H1 (cell line): Measurements from ENCODE around the gene KLRC2. TPM values are rescaled to one million over a fixed set of nuclear protein-coding genes. Genes with fewer than 3 reads are reported as not detected.
A peak's percentile ranks its signal among the peaks of the same experiment; 100 is the strongest.

Experiments used
- CTCF ChIA-PET: fragments of 300-600 bp; sonication (Branson Sonifier 250); formaldehyde crosslinking; loops from one replicate; lab custom pipeline; 2021; ENCODE audit not compliant: partially characterized antibody; lab: Charles Lee
- POLR2A ChIA-PET: fragments of 300-600 bp; sonication (Branson Sonifier 250); formaldehyde crosslinking; loops from one replicate; lab custom pipeline; 2021; ENCODE audit warnings: inconsistent platforms; ENCODE audit not compliant: partially characterized antibody; lab: Charles Lee
- DNase-seq, 2 experiments: peaks; one replicate each; pipeline versions ENCODE4 v3.0.0 to v3.0.0-alpha.2; 2010 to 2022; ENCODE audit warnings: low spot score in 2 of 2, low read depth in 1 of 2, mixed read lengths in 1 of 2
- FAIRE-seq: peaks from 2 replicates; lab custom pipeline; 2011; peaks lifted over from hg19 to GRCh38; lab: Jason Lieb, UNC
- H2AFZ ChIP-seq: 2 replicates; pipeline ENCODE4 v1.8.1; 2012; ENCODE audit warnings: low read length, inconsistent platforms
- H2AK5ac ChIP-seq: 2 replicates; pipeline ENCODE4 v1.6.1; 2013; ENCODE audit warnings: low read depth, low read length
- H2BK120ac ChIP-seq: replicated peaks from 2 replicates; pipeline ENCODE3; 2013; ENCODE audit warnings: low read depth, low read length, inconsistent platforms
- H2BK12ac ChIP-seq: 2 replicates; pipeline ENCODE4 v1.6.1; 2013; ENCODE audit warnings: low read depth, low read length
- H2BK15ac ChIP-seq: 2 replicates; pipeline ENCODE4 v1.6.1; 2013; ENCODE audit warnings: low read length
- H2BK20ac ChIP-seq: 2 replicates; pipeline ENCODE4 v1.6.1; 2013; ENCODE audit warnings: low read length
- H2BK5ac ChIP-seq: 2 replicates; pipeline ENCODE4 v1.6.1; 2013; ENCODE audit warnings: low read depth, low read length
- H3K14ac ChIP-seq: 2 replicates; pipeline ENCODE4 v1.6.1; 2013; ENCODE audit warnings: inconsistent platforms; ENCODE audit not compliant: insufficient read length
- H3K18ac ChIP-seq: 2 replicates; pipeline ENCODE4 v1.6.1; 2013; ENCODE audit warnings: low read length; ENCODE audit errors: extremely low read depth
- H3K23ac ChIP-seq: 2 replicates; pipeline ENCODE4 v1.6.1; 2013; ENCODE audit warnings: inconsistent platforms; ENCODE audit not compliant: insufficient read length
- H3K23me2 ChIP-seq: 2 replicates; pipeline ENCODE4 v1.6.1; 2013; ENCODE audit warnings: low read depth, low read length
- H3K27ac ChIP-seq: 2 replicates; pipeline ENCODE4 v1.6.1; 2011; ENCODE audit warnings: low read depth, low read length, inconsistent platforms
- H3K27me3 ChIP-seq, 4 experiments: replicated peaks in 1 of 4; 1 replicate in 1 of 4; 2 replicates in 3 of 4; pipeline versions ENCODE4 v1.6.1 to v1.8.1; 2011 to 2013; ENCODE audit warnings: low read length in 3 of 4, mild to moderate bottlenecking in 3 of 4, inconsistent platforms in 2 of 4, mixed read lengths in 2 of 4, moderate library complexity in 1 of 4; ENCODE audit not compliant: control insufficient read depth in 3 of 4, insufficient read depth in 3 of 4; ENCODE audit errors: extremely low read depth in 1 of 4
- H3K36me3 ChIP-seq, 4 experiments: 2 replicates each; pipeline versions ENCODE4 v1.6.1 to v1.8.1; 2011 to 2013; ENCODE audit warnings: mild to moderate bottlenecking in 4 of 4, low read length in 3 of 4, moderate library complexity in 2 of 4, control low read depth in 1 of 4, inconsistent platforms in 1 of 4; ENCODE audit not compliant: insufficient read depth in 4 of 4, control insufficient read depth in 2 of 4
- H3K4ac ChIP-seq: replicated peaks from 2 replicates; pipeline ENCODE3; 2013; ENCODE audit warnings: low read length, low read depth, mixed read lengths, inconsistent platforms; ENCODE audit not compliant: insufficient read length
- H3K4me1 ChIP-seq, 4 experiments: replicated peaks in 1 of 4; 1 replicate in 1 of 4; 2 replicates in 3 of 4; pipeline versions ENCODE4 v1.6.1 to v1.8.1; 2011 to 2013; ENCODE audit warnings: low read length in 3 of 4, inconsistent platforms in 2 of 4, mixed read lengths in 1 of 4; ENCODE audit not compliant: insufficient read depth in 4 of 4, control insufficient read depth in 3 of 4
- H3K4me2 ChIP-seq, 2 experiments: 2 replicates each; pipeline versions ENCODE4 v1.6.1 to v1.8.1; 2011 to 2013; ENCODE audit warnings: low read depth in 2 of 2, low read length in 2 of 2, control low read depth in 1 of 2, inconsistent platforms in 1 of 2, mild to moderate bottlenecking in 1 of 2; ENCODE audit not compliant: insufficient read depth in 1 of 2
- H3K4me3 ChIP-seq, 4 experiments: fragments of 200-600, 300-600 bp in 1 of 4; sonication (generic), shearing (Covaris generic), sonication (Bioruptor Twin) in 1 of 4; 2 replicates each; pipeline versions ENCODE4 v1.5.1 to v1.8.1; 2011 to 2016; ENCODE audit warnings: low read length in 4 of 4, low read depth in 3 of 4, control low read depth in 2 of 4, inconsistent platforms in 2 of 4, mild to moderate bottlenecking in 2 of 4, mixed read lengths in 1 of 4, moderate library complexity in 1 of 4; ENCODE audit not compliant: insufficient read depth in 2 of 4; ENCODE audit errors: extremely low read depth in 1 of 4
- H3K56ac ChIP-seq: replicated peaks from 2 replicates; pipeline ENCODE3; 2013; ENCODE audit warnings: low read depth, mild to moderate bottlenecking, mixed read lengths, low read length, inconsistent platforms; ENCODE audit not compliant: insufficient read length
- H3K79me1 ChIP-seq: 2 replicates; pipeline ENCODE4 v1.6.1; 2013; ENCODE audit warnings: low read depth, low read length, control low read depth
- H3K79me2 ChIP-seq, 2 experiments: 2 replicates each; pipeline versions ENCODE4 v1.6.1 to v1.8.1; 2012 to 2013; ENCODE audit warnings: low read length in 2 of 2, mild to moderate bottlenecking in 2 of 2, inconsistent platforms in 1 of 2; ENCODE audit not compliant: insufficient read depth in 2 of 2, control insufficient read depth in 1 of 2
- H3K9ac ChIP-seq, 4 experiments: replicated peaks in 1 of 4; 1 replicate in 1 of 4; 2 replicates in 3 of 4; pipeline versions ENCODE4 v1.6.1 to v1.8.1; 2011 to 2013; ENCODE audit warnings: low read depth in 3 of 4, low read length in 3 of 4, control low read depth in 2 of 4, mild to moderate bottlenecking in 2 of 4, moderate library complexity in 2 of 4, inconsistent platforms in 1 of 4; ENCODE audit errors: extremely low read depth in 1 of 4
- H3K9me3 ChIP-seq, 2 experiments: 2 replicates each; pipeline versions ENCODE4 v1.6.1 to v1.8.1; 2012 to 2013; ENCODE audit warnings: mild to moderate bottlenecking in 2 of 2, moderate library complexity in 2 of 2, control low read depth in 1 of 2, inconsistent platforms in 1 of 2, low read depth in 1 of 2, low read length in 1 of 2, mixed read lengths in 1 of 2; ENCODE audit not compliant: insufficient read depth in 2 of 2
- H4K20me1 ChIP-seq, 2 experiments: replicated peaks in 1 of 2; 2 replicates each; pipeline versions ENCODE3 to v1.8.1; 2011 to 2013; ENCODE audit warnings: inconsistent platforms in 2 of 2, low read length in 2 of 2, mild to moderate bottlenecking in 1 of 2; ENCODE audit not compliant: insufficient read depth in 2 of 2, control insufficient read depth in 1 of 2
- H4K5ac ChIP-seq: 2 replicates; pipeline ENCODE4 v1.6.1; 2013; ENCODE audit warnings: low read length, low read depth, mixed read lengths, inconsistent platforms; ENCODE audit not compliant: insufficient read length
- H4K8ac ChIP-seq: 2 replicates; pipeline ENCODE4 v1.8.0; 2013; ENCODE audit warnings: mild to moderate bottlenecking, moderate library complexity, low read length, inconsistent platforms; ENCODE audit not compliant: insufficient read depth; ENCODE audit errors: extremely low read depth
- H4K91ac ChIP-seq: replicated peaks from 2 replicates; pipeline ENCODE3; 2013; ENCODE audit warnings: low read length, mixed read lengths, inconsistent platforms; ENCODE audit not compliant: insufficient read length
- ATF2 ChIP-seq: IDR thresholded peaks from 2 replicates; pipeline ENCODE4 v1.6.1; 2012; ENCODE audit warnings: low read length, inconsistent platforms
- BACH1 ChIP-seq: IDR thresholded peaks from 2 replicates; pipeline ENCODE4 v1.6.1; 2012; ENCODE audit warnings: low read length, improper control_type of control experiment
- BCL11A ChIP-seq, 2 experiments: IDR thresholded peaks; one replicate each; pipeline ENCODE4 v1.6.1; 2011; ENCODE audit warnings: low read depth in 2 of 2, low read length in 2 of 2, mild to moderate bottlenecking in 2 of 2
- CHD1 ChIP-seq: IDR thresholded peaks from 2 replicates; pipeline ENCODE4 v1.6.1; 2012; ENCODE audit warnings: low read depth, low read length, improper control_type of control experiment
- E2F6 ChIP-seq: IDR thresholded peaks from 2 replicates; pipeline ENCODE4 v1.6.1; 2012; ENCODE audit warnings: inconsistent platforms
- HDAC2 ChIP-seq, 2 experiments: fragments of 300-600 bp in 1 of 2; sonication (generic) in 1 of 2; IDR thresholded peaks; 2 replicates each; pipeline ENCODE4 v1.6.1; 2011 to 2012; ENCODE audit warnings: low read depth in 2 of 2, low read length in 2 of 2, mild to moderate bottlenecking in 2 of 2, moderate library complexity in 2 of 2, borderline replicate concordance in 1 of 2, inconsistent platforms in 1 of 2
- NANOG ChIP-seq: IDR thresholded peaks from 2 replicates; pipeline ENCODE4 v1.6.1; 2011; ENCODE audit warnings: low read length, low read depth, mild to moderate bottlenecking, inconsistent platforms; ENCODE audit not compliant: insufficient read depth, poor library complexity, severe bottlenecking
- SIX5 ChIP-seq: IDR thresholded peaks from 2 replicates; pipeline ENCODE4 v1.6.1; 2011; ENCODE audit warnings: mild to moderate bottlenecking, low read depth, low read length
- YY1 ChIP-seq: IDR thresholded peaks from 2 replicates; pipeline ENCODE4 v1.6.1; 2011; ENCODE audit warnings: low read depth, mild to moderate bottlenecking, low read length
- WGBS, 2 experiments: shearing (Covaris generic) in 1 of 2; methylation state at CpG; one replicate each; pipeline versions ENCODE4 v1.1.6 to v1.1.7; 2013 to 2015; ENCODE audit warnings: low lambda C conversion rate in 2 of 2, mixed read lengths in 2 of 2, inconsistent platforms in 1 of 2, low coverage in 1 of 2, missing lambda C conversion rate in 1 of 2; ENCODE audit not compliant: insufficient replicate concordance in 2 of 2, insufficient coverage in 1 of 2, insufficient read length in 1 of 2; ENCODE audit errors: extremely low coverage in 1 of 2, missing lambda C conversion rate in 1 of 2; 5-methylcytosine and 5-hydroxymethylcytosine counted together
- polyA plus RNA-seq, 7 experiments: library from polyadenylated mRNA; depleted of rRNA in 3 of 7; stranded (reverse) in 5 of 7; unstranded in 2 of 7; fragments of >200 nt in 5 of 7; fragments of 200-250 nt in 2 of 7; gene quantifications; 1 replicate in 5 of 7; 2 replicates in 1 of 7; 4 replicates in 1 of 7; pipeline versions ENCODE4 v1.2.1 to v1.2.3, GENCODE V29; 2011 to 2013; ENCODE audit warnings: missing spikeins in 2 of 7, mixed read lengths in 2 of 7
- total RNA-seq: library from RNA; stranded (reverse); fragmentation: NEBNext Ultra II Directional; extraction: Animal tissue kit (Norgen Biotek cat#: 25700); gene quantifications from 2 replicates; pipeline ENCODE4 v1.2.1, GENCODE V29; 2021
- TF ChIP-seq, protein P1 (sequence below): IDR thresholded peaks from 2 replicates; pipeline ENCODE4 v1.6.1; 2012; ENCODE audit warnings: inconsistent platforms
- TF ChIP-seq, protein P2 (sequence below): IDR thresholded peaks from 2 replicates; pipeline ENCODE4 v1.6.1; 2011; ENCODE audit warnings: low read length, improper control_type of control experiment

Gene KLRC2
- total and polyA plus RNA-seq, 2 of the 8 experiments (the other 6 are each of a cell fraction or from before 2014, with no cell fraction given) = not detected

DNA sequence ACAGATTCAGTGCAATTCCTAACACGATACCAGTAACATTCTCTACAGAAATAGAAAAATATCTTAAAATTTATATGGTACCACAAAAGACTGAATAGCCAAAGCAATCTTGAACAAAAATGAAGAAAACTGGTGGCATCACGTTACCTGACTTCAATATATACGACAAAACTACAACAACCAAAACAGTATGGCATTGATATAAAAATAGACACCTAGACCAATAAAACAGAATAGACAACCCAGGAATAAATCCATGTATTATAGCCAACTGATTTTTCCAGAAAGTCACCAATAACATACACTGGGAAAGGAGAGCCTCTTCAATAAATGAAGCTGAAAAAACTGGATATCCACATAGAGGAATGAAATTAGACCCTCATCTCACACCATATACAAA is 51.6 kb downstream of the KLRC2 start:
- CTCF ChIA-PET = no interaction called here
- no peaks in the 10 kb centered on the region; a peak in 1 of 4 replicates for H3K9me3 ChIP-seq
- H3K79me1 ChIP-seq = no peaks in the 10 kb centered on the region
- no peak overlapping the region for H2AFZ ChIP-seq
- no peak overlapping the region for H3K9ac ChIP-seq
- H3K56ac ChIP-seq = no peak overlapping the region
- H3K27ac ChIP-seq = no peak overlapping the region
- no peak overlapping the region for H2BK15ac ChIP-seq
- H2BK120ac ChIP-seq = no peak overlapping the region
- no peaks in the 10 kb centered on the region for H3K27me3 ChIP-seq
- no peak overlapping the region for H2AK5ac ChIP-seq
- WGBS, 2 experiments = 89% methylated on average over 3 of the region's 3 CpGs; no CpG with 5 or more reads in 1 of the 2 experiments
- H3K4me2 ChIP-seq = no peak overlapping the region
- no peak overlapping the region for H4K5ac ChIP-seq
- H3K4me1 ChIP-seq = no peaks in the 10 kb centered on the region
- H3K23me2 ChIP-seq = no peaks in the 10 kb centered on the region
- H3K4me3 ChIP-seq = no peak overlapping the region
- FAIRE-seq (peak; percentile 13), DNase-seq (no peak)
- H3K23ac ChIP-seq = no peak overlapping the region
- H2BK20ac ChIP-seq = no peak overlapping the region
- POLR2A ChIA-PET = no interaction called here
- no peak overlapping the region for H4K8ac ChIP-seq
- H2BK12ac ChIP-seq = no peak overlapping the region
- no peak overlapping the region for H4K91ac ChIP-seq
- no peaks in the 10 kb centered on the region for H3K36me3 ChIP-seq
- no peak overlapping the region for H2BK5ac ChIP-seq
- H3K4ac ChIP-seq = no peak overlapping the region
- H3K79me2 ChIP-seq = no peaks in the 10 kb centered on the region
- no peak overlapping the region for H3K18ac ChIP-seq
- no peaks in the 10 kb centered on the region for H4K20me1 ChIP-seq
- no peak overlapping the region for H3K14ac ChIP-seq
- TF ChIP-seq E2F6 (no peak), BACH1 (no peak), HDAC2 (IDR thresholded peaks at IDR 0.05; ENCODE audit: borderline replicate concordance in 1 of 2, low read depth in 2 of 2, low read length in 2 of 2) (no peak), NANOG (no peak), YY1 (no peak), ATF2 (no peak), BCL11A (IDR thresholded peaks at IDR 0.05; ENCODE audit: low read depth in 2 of 2, low read length in 2 of 2) (no peak), CHD1 (no peak), SIX5 (no peak)
- TF ChIP-seq, protein P1, sequence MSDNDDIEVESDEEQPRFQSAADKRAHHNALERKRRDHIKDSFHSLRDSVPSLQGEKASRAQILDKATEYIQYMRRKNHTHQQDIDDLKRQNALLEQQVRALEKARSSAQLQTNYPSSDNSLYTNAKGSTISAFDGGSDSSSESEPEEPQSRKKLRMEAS = no peak
- TF ChIP-seq, protein P2, sequence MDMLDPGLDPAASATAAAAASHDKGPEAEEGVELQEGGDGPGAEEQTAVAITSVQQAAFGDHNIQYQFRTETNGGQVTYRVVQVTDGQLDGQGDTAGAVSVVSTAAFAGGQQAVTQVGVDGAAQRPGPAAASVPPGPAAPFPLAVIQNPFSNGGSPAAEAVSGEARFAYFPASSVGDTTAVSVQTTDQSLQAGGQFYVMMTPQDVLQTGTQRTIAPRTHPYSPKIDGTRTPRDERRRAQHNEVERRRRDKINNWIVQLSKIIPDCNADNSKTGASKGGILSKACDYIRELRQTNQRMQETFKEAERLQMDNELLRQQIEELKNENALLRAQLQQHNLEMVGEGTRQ = no peak
